T-helper 1 cell (primary cell): ENCODE data around the gene PDE4D.
A peak's percentile ranks its signal among the peaks of the same experiment; 100 is the strongest.

Experiments
- DNase-seq, 5 donors: peaks; one replicate each; pipeline ENCODE4 v3.0.0-alpha.2; 2012 to 2020

PDE4D gene

GRCh38 chr5:59125011-59125961 lies 768.2 kb downstream of the PDE4D start:
- DNase-seq, result peak in 1 of 5 donors; percentile 75

GRCh38 chr5:59123595-59124561 lies 769.6 kb downstream of the PDE4D start:
- DNase-seq, result peak in 1 of 5 donors; percentile 75

- no peak for DNase-seq
These were observed 774.0 kb downstream of the PDE4D start for GRCh38 chr5:59119480-59119879.

- DNase-seq, result no peak
These were observed 776.2 kb downstream of the PDE4D start for GRCh38 chr5:59117320-59117719.

GRCh38 chr5:59116231-59116865 lies 777.2 kb downstream of the PDE4D start:
- DNase-seq, result no peak

- no peak for DNase-seq
These were observed 778.2 kb downstream of the PDE4D start for GRCh38 chr5:59115345-59115744.

- no peak for DNase-seq
These were observed 784.1 kb downstream of the PDE4D start for GRCh38 chr5:59109383-59109782.

- no peak for DNase-seq
These were observed 785.8 kb downstream of the PDE4D start for GRCh38 chr5:59107692-59108091.

- no peak for DNase-seq
These were observed 789.0 kb downstream of the PDE4D start for GRCh38 chr5:59104400-59105127.

GRCh38 chr5:59103303-59103702 lies 790.2 kb downstream of the PDE4D start:
- DNase-seq, result no peak

GRCh38 chr5:59102437-59102836 lies 791.1 kb downstream of the PDE4D start:
- DNase-seq, result no peak

- DNase-seq, result no peak
These were observed 792.7 kb downstream of the PDE4D start for GRCh38 chr5:59100875-59101274.

- no peak for DNase-seq
These were observed 793.6 kb downstream of the PDE4D start for GRCh38 chr5:59099995-59100345.

- peak in 4 of 5 donors; percentile 5 to 94 (median 11) for DNase-seq
These were observed 794.1 kb downstream of the PDE4D start for GRCh38 chr5:59099270-59099994.

GRCh38 chr5:59098743-59099142 lies 794.8 kb downstream of the PDE4D start:
- peak in 1 of 5 donors; percentile 13 for DNase-seq

GRCh38 chr5:59097712-59098111 lies 795.8 kb downstream of the PDE4D start:
- no peak for DNase-seq

GRCh38 chr5:59097116-59097515 lies 796.4 kb downstream of the PDE4D start:
- DNase-seq, result no peak

- DNase-seq, result no peak
These were observed 798.0 kb downstream of the PDE4D start for GRCh38 chr5:59095480-59095879.

GRCh38 chr5:59094864-59095263 lies 798.7 kb downstream of the PDE4D start:
- DNase-seq, result no peak

- DNase-seq, result no peak
These were observed 800.2 kb downstream of the PDE4D start for GRCh38 chr5:59093329-59093728.

GRCh38 chr5:59092758-59093157 lies 800.8 kb downstream of the PDE4D start:
- DNase-seq, result no peak
